Measurements from ENCODE around the gene PSORS1C1.

DNA sequence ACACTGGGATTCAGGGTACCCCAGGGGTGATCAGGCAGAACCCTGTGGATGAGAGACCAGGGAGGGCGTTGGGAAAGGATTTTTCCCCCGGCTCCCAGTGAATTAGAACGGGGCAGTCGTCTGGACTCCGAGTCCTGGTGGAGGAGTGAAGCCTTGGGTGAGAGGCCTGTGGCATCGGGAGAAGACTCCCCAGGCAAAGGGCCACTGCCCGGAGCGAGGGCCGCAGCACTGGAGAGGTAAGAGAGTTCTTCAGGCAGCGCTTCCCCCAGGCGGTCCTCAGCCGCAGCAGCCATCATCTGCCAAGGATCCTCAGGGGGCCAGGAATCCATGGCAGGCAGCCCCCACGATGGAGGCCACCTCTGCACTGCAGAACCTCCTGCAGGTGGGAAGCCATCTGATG, 2.9 kb upstream of the PSORS1C1 start:
- TF ChIP-seq TAF1 (IDR thresholded peaks at IDR 0.05; ENCODE audit: borderline replicate concordance, low read depth, low read length) (no peak), POLR2A (IDR thresholded peaks at IDR 0.05; ENCODE audit: low read depth, low read length) (no peak)
